ENCODE results near the gene CLCF1. TPM values are rescaled to one million over a fixed set of nuclear protein-coding genes. Genes with fewer than 3 reads are reported as not detected.

CLCF1 gene
- total RNA-seq (15.8 TPM), polyA plus RNA-seq (ENCODE audit: insufficient read depth, low read depth, low replicate concordance) (5.7 TPM)
- long read RNA-seq, donor 1, result 0 reads
- long read RNA-seq, donor 2, partial matches to known transcripts, result 73 of 73 reads
- long read RNA-seq, donor 2, other reads (novel, unspliced or antisense), result 0 of 73 reads
- long read RNA-seq, donor 3, result 0 reads
- long read RNA-seq, donor 4, result 0 reads
- long read RNA-seq, donor 5, result 0 reads
- long read RNA-seq, donor 6, result 0 reads
- long read RNA-seq, donor 7, transcript CLCF1-201 (3 exons, 1,844 nt), result major isoform, 8 of 29 reads
- long read RNA-seq, donor 7, partial matches to known transcripts, result 1 of 29 reads
- long read RNA-seq, donor 7, other reads (novel, unspliced or antisense), result 18 of 29 reads
- long read RNA-seq, donor 8, result 0 reads
- long read RNA-seq, donor 9, partial matches to known transcripts, result 0 of 1 reads
- long read RNA-seq, donor 9, other reads (novel, unspliced or antisense), result 0 of 1 reads
- long read RNA-seq, donor 10, partial matches to known transcripts, result 0 of 1 reads
- long read RNA-seq, donor 10, other reads (novel, unspliced or antisense), result 0 of 1 reads

DNA sequence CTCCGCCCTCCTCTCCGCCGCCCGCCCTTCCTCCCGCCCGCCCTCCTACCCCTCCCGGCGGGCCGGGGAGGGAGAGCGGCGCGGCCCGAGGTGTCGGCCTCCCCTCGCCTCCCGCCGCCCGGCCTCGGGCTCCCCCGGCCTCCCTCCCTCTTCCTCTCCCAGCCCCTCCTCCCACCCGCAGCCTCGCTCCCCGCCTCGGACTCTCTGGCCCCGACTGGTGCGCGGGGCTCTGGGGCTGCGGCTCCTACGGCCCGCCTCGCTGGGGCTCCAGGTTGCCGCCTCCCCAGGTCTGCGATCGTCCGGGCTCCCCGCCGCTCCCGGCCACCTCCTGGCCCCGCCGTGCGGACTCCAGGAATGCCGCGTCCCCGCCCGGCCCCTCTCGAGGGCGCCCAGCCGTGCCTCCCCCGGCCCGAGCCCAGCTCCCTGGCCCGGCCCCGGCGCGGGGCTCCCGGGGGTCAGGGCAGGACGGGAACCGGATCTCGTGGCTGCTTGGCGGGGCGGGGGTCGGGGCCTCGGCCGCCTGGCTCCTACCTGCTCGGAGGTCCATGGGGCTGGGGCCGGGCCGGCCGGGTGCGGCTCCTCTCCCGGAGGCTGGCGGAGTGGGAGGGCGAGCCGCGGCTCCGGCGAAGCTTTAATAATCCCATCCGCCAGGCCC is at the start of gene CLCF1:
TSS of gene CLCF1 (minus strand) at position 606 of the 655 bp plus-strand sequence. CDS start at position 547, 59 bp downstream.
- FAIRE-seq (no peak), DNase-seq (peak; percentile 78 to 92 (median 86))
- H3K27me3 ChIP-seq (ENCODE audit: control insufficient read depth, insufficient read depth, low read length), result no peaks in the 10 kb centered on the region
- TF ChIP-seq, protein P1, sequence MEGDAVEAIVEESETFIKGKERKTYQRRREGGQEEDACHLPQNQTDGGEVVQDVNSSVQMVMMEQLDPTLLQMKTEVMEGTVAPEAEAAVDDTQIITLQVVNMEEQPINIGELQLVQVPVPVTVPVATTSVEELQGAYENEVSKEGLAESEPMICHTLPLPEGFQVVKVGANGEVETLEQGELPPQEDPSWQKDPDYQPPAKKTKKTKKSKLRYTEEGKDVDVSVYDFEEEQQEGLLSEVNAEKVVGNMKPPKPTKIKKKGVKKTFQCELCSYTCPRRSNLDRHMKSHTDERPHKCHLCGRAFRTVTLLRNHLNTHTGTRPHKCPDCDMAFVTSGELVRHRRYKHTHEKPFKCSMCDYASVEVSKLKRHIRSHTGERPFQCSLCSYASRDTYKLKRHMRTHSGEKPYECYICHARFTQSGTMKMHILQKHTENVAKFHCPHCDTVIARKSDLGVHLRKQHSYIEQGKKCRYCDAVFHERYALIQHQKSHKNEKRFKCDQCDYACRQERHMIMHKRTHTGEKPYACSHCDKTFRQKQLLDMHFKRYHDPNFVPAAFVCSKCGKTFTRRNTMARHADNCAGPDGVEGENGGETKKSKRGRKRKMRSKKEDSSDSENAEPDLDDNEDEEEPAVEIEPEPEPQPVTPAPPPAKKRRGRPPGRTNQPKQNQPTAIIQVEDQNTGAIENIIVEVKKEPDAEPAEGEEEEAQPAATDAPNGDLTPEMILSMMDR (IDR thresholded peaks at IDR 0.05; ENCODE audit: borderline replicate concordance, extremely low read depth, insufficient read depth), result no peak
- H3K36me3 ChIP-seq (ENCODE audit: control insufficient read depth in 2 of 3, insufficient read depth in 3 of 3, low read length in 3 of 3), result no peaks in the 10 kb centered on the region
- peaks cover 3 to 43% (median 22%) of the 10 kb centered on the region in 3 donors for H3K4me1 ChIP-seq (ENCODE audit: control insufficient read depth in 2 of 3, insufficient read depth in 2 of 3, low read depth in 1 of 3, low read length in 3 of 3)
- peak within 1 kb of the TSS; percentile 92 to 96 for H3K27ac ChIP-seq (ENCODE audit: low read depth in 2 of 2, low read length in 2 of 2)
- H3K9ac ChIP-seq (ENCODE audit: low read length in 3 of 3), result peak within 1 kb of the TSS in 1 of 3 donors; percentile 73
- H3K9me3 ChIP-seq (ENCODE audit: control insufficient read depth in 2 of 3, insufficient read depth in 1 of 3, low read length in 3 of 3), result no peaks in the 10 kb centered on the region
- peak within 1 kb of the TSS in 1 of 3 donors; percentile 54 for H3K4me3 ChIP-seq (ENCODE audit: low read length in 3 of 3)
- intact Hi-C loops (cut with DNase I), result no loop called here

DNA sequence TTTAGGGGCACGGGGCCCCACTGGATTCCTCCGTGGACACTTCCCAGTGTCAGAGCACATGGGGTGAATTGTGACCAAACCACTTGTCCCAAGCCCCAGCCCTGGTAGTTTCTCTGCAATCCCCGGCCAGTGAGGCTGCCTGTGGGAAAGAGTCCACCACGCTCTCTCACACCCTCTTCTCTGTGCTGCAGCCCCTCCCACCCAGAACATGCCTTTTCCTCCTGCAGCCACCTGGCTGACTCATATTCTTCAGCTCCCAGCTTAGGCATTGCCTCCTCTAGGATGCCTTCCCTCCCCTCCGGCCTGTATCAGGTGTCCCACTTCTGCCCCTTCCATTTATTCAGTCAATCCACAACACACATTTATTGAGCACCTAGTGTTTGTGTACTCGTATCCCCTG is 49.5 kb upstream of the CLCF1 start:
- Histone ChIP-seq H3K27ac (ENCODE audit: low read depth in 2 of 2, low read length in 2 of 2) (no peak overlapping the region), H3K27me3 (ENCODE audit: control insufficient read depth, insufficient read depth, low read length) (no peaks in the 10 kb centered on the region), H3K36me3 (ENCODE audit: control insufficient read depth in 2 of 3, insufficient read depth in 3 of 3, low read length in 3 of 3) (no peaks in the 10 kb centered on the region), H3K9me3 (ENCODE audit: control insufficient read depth in 2 of 3, insufficient read depth in 1 of 3, low read length in 3 of 3) (no peaks in the 10 kb centered on the region), H3K4me3 (ENCODE audit: low read length in 3 of 3) (no peak overlapping the region), H3K9ac (ENCODE audit: low read length in 3 of 3) (no peak overlapping the region), H3K4me1 (ENCODE audit: control insufficient read depth in 2 of 3, insufficient read depth in 2 of 3, low read depth in 1 of 3, low read length in 3 of 3) (peaks cover 0 to 15% (median 11%) of the 10 kb centered on the region in 3 donors)
- DNase-seq, result no peak
- no peak for FAIRE-seq
- intact Hi-C loops (cut with DNase I), result no loop called here
- TF ChIP-seq, protein P1 (IDR thresholded peaks at IDR 0.05; ENCODE audit: borderline replicate concordance, extremely low read depth, insufficient read depth), result no peak

DNA sequence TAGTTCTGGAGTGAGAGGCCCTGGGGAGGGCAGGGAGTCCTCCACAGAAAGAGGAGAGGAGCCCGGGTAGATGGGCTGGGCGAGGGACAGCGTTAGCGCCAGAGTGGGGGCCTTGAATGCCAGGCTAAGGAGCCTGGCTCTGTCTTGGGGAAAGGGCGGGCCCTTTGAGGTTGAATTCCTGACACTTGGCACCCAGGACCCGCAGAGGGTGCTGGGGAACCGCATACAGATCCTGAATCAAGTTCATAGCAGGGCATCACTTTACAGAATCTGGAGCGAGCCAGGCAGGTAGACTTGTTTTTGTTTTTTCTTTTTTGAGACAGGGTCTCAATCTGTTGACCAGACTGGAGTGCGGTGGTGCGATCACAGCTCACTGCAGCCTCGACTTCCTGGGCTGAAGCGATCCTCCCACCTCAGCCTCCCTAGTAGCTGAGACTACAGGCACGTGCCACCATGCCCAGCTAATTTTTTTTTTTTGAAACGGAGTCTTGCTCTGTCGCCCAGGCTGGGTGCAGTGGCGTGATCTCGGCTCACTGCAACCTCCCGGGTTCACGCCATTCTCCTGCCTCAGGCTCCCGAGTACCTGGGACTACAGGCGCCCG is 48.1 kb upstream of the CLCF1 start:
- Histone ChIP-seq H3K9me3 (ENCODE audit: control insufficient read depth in 2 of 3, insufficient read depth in 1 of 3, low read length in 3 of 3) (no peaks in the 10 kb centered on the region), H3K27ac (ENCODE audit: low read depth in 2 of 2, low read length in 2 of 2) (no peak overlapping the region), H3K27me3 (ENCODE audit: control insufficient read depth, insufficient read depth, low read length) (no peaks in the 10 kb centered on the region), H3K36me3 (ENCODE audit: control insufficient read depth in 2 of 3, insufficient read depth in 3 of 3, low read length in 3 of 3) (no peaks in the 10 kb centered on the region), H3K9ac (ENCODE audit: low read length in 3 of 3) (peak overlapping the region in 1 of 3 donors; percentile 34), H3K4me3 (ENCODE audit: low read length in 3 of 3) (no peak overlapping the region), H3K4me1 (ENCODE audit: control insufficient read depth in 2 of 3, insufficient read depth in 2 of 3, low read depth in 1 of 3, low read length in 3 of 3) (peaks cover 0 to 17% (median 11%) of the 10 kb centered on the region in 3 donors)
- DNase-seq (no peak), FAIRE-seq (no peak)
- TF ChIP-seq, protein P1 (IDR thresholded peaks at IDR 0.05; ENCODE audit: borderline replicate concordance, extremely low read depth, insufficient read depth), result no peak
- intact Hi-C loops (cut with DNase I), result no loop called here
